ENCODE measurements around the gene FAM53C.

GRCh38 chr5:138330813-138331448 is 7.1 kb upstream of the FAM53C start:
- TF ChIP-seq TAF1 (IDR thresholded peaks at IDR 0.05; ENCODE audit: low read depth, low read length) (no peak), POLR2A (IDR thresholded peaks at IDR 0.05; ENCODE audit: low read depth, low read length) (no peak)
